IMR-90 (cell line): ENCODE measurements around the gene PHIP. TPM values are rescaled to one million over a fixed set of nuclear protein-coding genes. Genes with fewer than 3 reads are reported as not detected.

Experiments
- ATAC-seq: fragments of 200-7000 bp; cut with Tn5 transposase; 2 replicates; pipeline ENCODE4 v1.9.1; 2020; ENCODE audit warnings: low read depth, mild to moderate bottlenecking, moderate library complexity
- BruUV-seq: library from RNA; stranded (reverse); fragments of 400-500 nt; replicated peaks from 2 replicates; lab custom pipeline; 2021; lab: Mats Ljungman, UMichigan
- CTCF ChIA-PET: fragments of 300-600 bp; formaldehyde crosslinking; extraction: SDS; loops from one replicate; lab custom pipeline; 2021; ENCODE audit warnings: antibody characterized with exemption; lab: Yijun Ruan, JAX
- POLR2A ChIA-PET: fragments of 300-600 bp; sonication (Branson Sonifier 250); formaldehyde crosslinking; loops from one replicate; lab custom pipeline; 2022; ENCODE audit warnings: antibody characterized with exemption; ENCODE audit not compliant: unreplicated experiment; lab: Charles Lee
- DNase-seq: peaks from one replicate; pipeline ENCODE4 v3.0.0; 2013
- H2AFZ ChIP-seq: replicated peaks from 2 replicates; pipeline ENCODE3; 2013; ENCODE audit warnings: low read length, mild to moderate bottlenecking; ENCODE audit not compliant: poor library complexity
- H2AK5ac ChIP-seq: 2 replicates; pipeline ENCODE4 v1.6.1; 2013; ENCODE audit warnings: low read depth, low read length, inconsistent platforms
- H2AK9ac ChIP-seq: replicated peaks from 2 replicates; pipeline ENCODE3; 2013; ENCODE audit warnings: mild to moderate bottlenecking, low read depth, low read length, moderate library complexity; ENCODE audit not compliant: poor library complexity
- H2BK120ac ChIP-seq: 2 replicates; pipeline ENCODE4 v1.6.1; 2013; ENCODE audit warnings: low read depth, low read length, inconsistent platforms
- H2BK15ac ChIP-seq: 3 replicates; pipeline ENCODE4 v1.6.1; 2013; ENCODE audit warnings: low read depth, low read length, inconsistent platforms
- H2BK20ac ChIP-seq: 2 replicates; pipeline ENCODE4 v1.6.1; 2013; ENCODE audit warnings: low read depth, mild to moderate bottlenecking, inconsistent platforms, low read length, moderate library complexity
- H2BK5ac ChIP-seq: 2 replicates; pipeline ENCODE4 v1.6.1; 2013; ENCODE audit warnings: mild to moderate bottlenecking, low read depth, low read length, inconsistent platforms; ENCODE audit not compliant: poor library complexity, severe bottlenecking
- H3K14ac ChIP-seq: replicated peaks from 2 replicates; pipeline ENCODE4 v1.6.1; 2013; ENCODE audit warnings: low read depth, low read length, inconsistent platforms
- H3K18ac ChIP-seq: 2 replicates; pipeline ENCODE4 v1.6.1; 2013; ENCODE audit warnings: low read depth, low read length, control low read depth
- H3K23ac ChIP-seq: 2 replicates; pipeline ENCODE4 v1.6.1; 2013; ENCODE audit warnings: low read depth, low read length, inconsistent platforms
- H3K27ac ChIP-seq: 2 replicates; pipeline ENCODE4 v1.5.1; 2013; ENCODE audit warnings: mild to moderate bottlenecking, control low read depth, low read length; ENCODE audit not compliant: insufficient read depth
- H3K27me3 ChIP-seq: 2 replicates; pipeline ENCODE4 v1.6.1; 2013; ENCODE audit warnings: low read length; ENCODE audit not compliant: control insufficient read depth, insufficient read depth
- H3K36me3 ChIP-seq: 2 replicates; pipeline ENCODE4 v1.6.1; 2013; ENCODE audit warnings: low read length, mixed read lengths; ENCODE audit not compliant: control insufficient read depth, insufficient read depth
- H3K4ac ChIP-seq: 2 replicates; pipeline ENCODE4 v1.6.1; 2013; ENCODE audit warnings: low read depth, low read length, inconsistent platforms
- H3K4me1 ChIP-seq: 2 replicates; pipeline ENCODE4 v1.6.1; 2013; ENCODE audit warnings: low read length, mixed read lengths; ENCODE audit not compliant: control insufficient read depth, insufficient read depth
- H3K4me2 ChIP-seq: 2 replicates; pipeline ENCODE4 v1.6.1; 2013; ENCODE audit warnings: low read depth, mild to moderate bottlenecking, control low read depth, low read length, moderate library complexity
- H3K4me3 ChIP-seq: 2 replicates; pipeline ENCODE4 v1.5.1; 2013; ENCODE audit warnings: low read depth, mild to moderate bottlenecking, control low read depth, low read length, moderate library complexity; ENCODE audit not compliant: insufficient read depth
- H3K56ac ChIP-seq: 2 replicates; pipeline ENCODE4 v1.6.1; 2013; ENCODE audit warnings: low read length, inconsistent platforms; ENCODE audit not compliant: insufficient read depth; ENCODE audit errors: extremely low read depth
- H3K79me1 ChIP-seq, 2 experiments: 2 replicates each; pipeline ENCODE4 v1.6.1; 2013; ENCODE audit warnings: low read length in 2 of 2, inconsistent platforms in 1 of 2, low read depth in 1 of 2
- H3K9ac ChIP-seq: 2 replicates; pipeline ENCODE4 v1.6.1; 2013; ENCODE audit warnings: low read depth, low read length, control low read depth
- H3K9me1 ChIP-seq: 2 replicates; pipeline ENCODE4 v1.6.1; 2013; ENCODE audit warnings: low read length, inconsistent platforms; ENCODE audit not compliant: insufficient read depth
- H3K9me3 ChIP-seq: 2 replicates; pipeline ENCODE4 v1.6.1; 2013; ENCODE audit warnings: low read length; ENCODE audit not compliant: control insufficient read depth, insufficient read depth
- H4K20me1 ChIP-seq: 2 replicates; pipeline ENCODE4 v1.6.1; 2013; ENCODE audit warnings: low read length, inconsistent platforms; ENCODE audit not compliant: insufficient read depth
- H4K5ac ChIP-seq: 2 replicates; pipeline ENCODE4 v1.6.1; 2013; ENCODE audit warnings: mild to moderate bottlenecking, low read depth, low read length, control low read depth
- H4K8ac ChIP-seq, 2 experiments: 2 replicates each; pipeline ENCODE4 v1.6.1; 2013; ENCODE audit warnings: low read depth in 2 of 2, low read length in 2 of 2, control low read depth in 1 of 2, inconsistent platforms in 1 of 2
- H4K91ac ChIP-seq: 2 replicates; pipeline ENCODE4 v1.6.1; 2013; ENCODE audit warnings: low read depth, low read length, inconsistent platforms; ENCODE audit not compliant: insufficient read depth
- BHLHE40 ChIP-seq: fragments of 150-350 bp; IDR thresholded peaks from 2 replicates; pipeline ENCODE4 v1.6.1; 2016; ENCODE audit warnings: mild to moderate bottlenecking, low read depth, low read length
- CEBPB ChIP-seq: IDR thresholded peaks from 2 replicates; pipeline ENCODE4 v1.6.1; 2012; ENCODE audit warnings: low read depth, low read length, improper control_type of control experiment
- CHD1 ChIP-seq: IDR thresholded peaks from 2 replicates; pipeline ENCODE4 v1.6.1; 2012; ENCODE audit warnings: low read depth, low read length, improper control_type of control experiment
- CTCF ChIP-seq: conservative IDR thresholded peaks from 2 replicates; pipeline ENCODE4 v1.5.1; 2012; ENCODE audit warnings: mild to moderate bottlenecking, low read depth, low read length, improper control_type of control experiment
- FOS ChIP-seq: fragments of 150-350 bp; IDR thresholded peaks from 2 replicates; pipeline ENCODE4 v1.6.1; 2016; ENCODE audit warnings: low read depth, low read length
- MXI1 ChIP-seq: IDR thresholded peaks from 2 replicates; pipeline ENCODE4 v1.6.1; 2012; ENCODE audit warnings: low read depth, mild to moderate bottlenecking, low read length, moderate library complexity, borderline replicate concordance
- NFE2L2 ChIP-seq: fragments of 150-350 bp; IDR thresholded peaks from 2 replicates; pipeline ENCODE4 v1.6.1; 2016; ENCODE audit warnings: low read depth, mild to moderate bottlenecking, low read length
- POLR2A ChIP-seq: IDR thresholded peaks from 2 replicates; pipeline ENCODE4 v1.6.1; 2012; ENCODE audit warnings: mild to moderate bottlenecking, low read depth, low read length
- RAD21 ChIP-seq: IDR thresholded peaks from 2 replicates; pipeline ENCODE4 v1.6.1; 2012; ENCODE audit warnings: low read length, improper control_type of control experiment
- RCOR1 ChIP-seq: IDR thresholded peaks from 2 replicates; pipeline ENCODE4 v1.6.1; 2012; ENCODE audit warnings: mild to moderate bottlenecking, low read length, improper control_type of control experiment; ENCODE audit not compliant: insufficient replicate concordance
- RFX5 ChIP-seq: IDR thresholded peaks from 2 replicates; pipeline ENCODE4 v1.8.0; 2012; ENCODE audit warnings: low read depth, mild to moderate bottlenecking, low read length, moderate library complexity
- USF2 ChIP-seq: fragments of 150-350 bp; IDR thresholded peaks from 2 replicates; pipeline ENCODE4 v1.6.1; 2017; ENCODE audit warnings: mild to moderate bottlenecking, antibody characterized with exemption, low read length, low read depth
- WGBS, 2 experiments: methylation state at CpG; one replicate each; pipeline versions ENCODE4 v1.1.5 to v1.1.7; 2013; ENCODE audit warnings: missing lambda C conversion rate in 2 of 2; ENCODE audit not compliant: insufficient read length in 1 of 2; ENCODE audit errors: extremely low coverage in 2 of 2; 5-methylcytosine and 5-hydroxymethylcytosine counted together
- dilution Hi-C: fragments of 300-500 bp; cut with HindIII; formaldehyde crosslinking; loops from one replicate; pipeline ENCODE4 v1.14.3; 2018; ENCODE audit warnings: low sequenced_read_pairs; ENCODE audit not compliant: unreplicated experiment
- in situ Hi-C: fragments of 300-500 bp; cut with MboI; formaldehyde crosslinking; loops from 3 replicates; pipeline ENCODE4 v1.14.3; 2019; ENCODE audit warnings: low sequenced_read_pairs, inconsistent platforms, mixed read lengths
- intact Hi-C: fragments of 100-400 bp; cut with micrococcal nuclease; formaldehyde crosslinking; loops from 2 replicates; pipeline ENCODE4 v1.10.0; 2022
- polyA plus RNA-seq, 3 experiments: library from polyadenylated mRNA; depleted of rRNA; stranded (reverse); fragments of >200 nt; gene quantifications; 2 replicates each; pipeline ENCODE4 v1.2.3, GENCODE V29; 2012; ENCODE audit warnings: low replicate concordance in 1 of 3
- total RNA-seq: library from RNA; depleted of rRNA; stranded (reverse); fragments of >200 nt; gene quantifications from 2 replicates; pipeline ENCODE4 v1.2.3, GENCODE V29; 2012
- TF ChIP-seq, protein P1 (sequence below): fragments of 150-350 bp; IDR thresholded peaks from 2 replicates; pipeline ENCODE4 v1.6.1; 2016; ENCODE audit warnings: low read depth, mild to moderate bottlenecking, low read length, moderate library complexity, borderline replicate concordance

The PHIP gene
- total and polyA plus RNA-seq, 2 of the 4 experiments (the other 2 are of a cell fraction): 3.4 to 20.4 TPM

- Histone ChIP-seq H2BK5ac (no peak overlapping the region), H3K27ac (no peak overlapping the region), H4K8ac (no peak overlapping the region; a peak in 1 of 4 replicates), H3K4ac (no peak overlapping the region), H3K9me1 (peaks cover 3% of the 10 kb centered on the region; the same call in 1 of the 2 replicates), H2AFZ (peak overlapping the region; percentile 91), H3K18ac (no peak overlapping the region), H3K4me1 (peaks cover 3% of the 10 kb centered on the region), H3K56ac (no peak overlapping the region), H2AK5ac (no peak overlapping the region), H3K27me3 (no peaks in the 10 kb centered on the region), H3K9me3 (no peaks in the 10 kb centered on the region), H3K23ac (no peak overlapping the region), H4K5ac (no peak overlapping the region), H2BK120ac (no peak overlapping the region), H3K4me3 (no peak overlapping the region), H2BK15ac (no peak overlapping the region), H3K4me2 (peak overlapping the region; percentile 88), H3K36me3 (no peaks in the 10 kb centered on the region), H2AK9ac (no peak overlapping the region), H4K91ac (no peak overlapping the region), H3K14ac (no peak overlapping the region), H3K79me1 (no peaks in the 10 kb centered on the region), H3K9ac (no peak overlapping the region), H2BK20ac (no peak overlapping the region), H4K20me1 (no peaks in the 10 kb centered on the region)
- CTCF ChIA-PET: no interaction called here
- in situ Hi-C loops (no loop called here), intact Hi-C loops (no loop called here), dilution Hi-C loops (no loop called here)
- DNase-seq: no peak
- no peak for ATAC-seq
- POLR2A ChIA-PET: no interaction called here
- WGBS, 2 experiments: 100% methylated on average over 1 of the region's 9 CpGs; no CpG with 5 or more reads in 1 of the 2 experiments
- BruUV-seq: no TSS peak
- TF ChIP-seq, protein P1, sequence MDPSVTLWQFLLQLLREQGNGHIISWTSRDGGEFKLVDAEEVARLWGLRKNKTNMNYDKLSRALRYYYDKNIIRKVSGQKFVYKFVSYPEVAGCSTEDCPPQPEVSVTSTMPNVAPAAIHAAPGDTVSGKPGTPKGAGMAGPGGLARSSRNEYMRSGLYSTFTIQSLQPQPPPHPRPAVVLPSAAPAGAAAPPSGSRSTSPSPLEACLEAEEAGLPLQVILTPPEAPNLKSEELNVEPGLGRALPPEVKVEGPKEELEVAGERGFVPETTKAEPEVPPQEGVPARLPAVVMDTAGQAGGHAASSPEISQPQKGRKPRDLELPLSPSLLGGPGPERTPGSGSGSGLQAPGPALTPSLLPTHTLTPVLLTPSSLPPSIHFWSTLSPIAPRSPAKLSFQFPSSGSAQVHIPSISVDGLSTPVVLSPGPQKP: no peak
- TF ChIP-seq MXI1 (no peak), CTCF (no peak), USF2 (no peak), FOS (no peak), RCOR1 (no peak), RAD21 (no peak), CHD1 (no peak), CEBPB (no peak), BHLHE40 (no peak), POLR2A (no peak), NFE2L2 (no peak), RFX5 (no peak)
Observed at GRCh38 chr6:78911218-78911940, 166.7 kb downstream of the PHIP start.
